Panc1 (cell line): ENCODE data around the gene SGPP1. TPM values are rescaled to one million over a fixed set of nuclear protein-coding genes. Genes with fewer than 3 reads are reported as not detected.

Source experiments
- ATAC-seq: fragments of 200-7000 bp; cut with Tn5 transposase; 2 replicates; pipeline ENCODE4 v1.9.1; 2020; ENCODE audit warnings: mild to moderate bottlenecking, moderate library complexity
- BruUV-seq: library from RNA; stranded (reverse); fragments of 400-500 nt; replicated peaks from 2 replicates; lab custom pipeline; 2021; lab: Mats Ljungman, UMichigan
- CTCF ChIA-PET: fragments of 300-600 bp; sonication (Branson Sonifier 250); formaldehyde crosslinking; loops from one replicate; lab custom pipeline; 2022; ENCODE audit warnings: antibody characterized with exemption; lab: Charles Lee
- POLR2A ChIA-PET: fragments of 300-600 bp; sonication (Branson Sonifier 250); formaldehyde crosslinking; loops from one replicate; lab custom pipeline; 2022; ENCODE audit warnings: antibody characterized with exemption; lab: Charles Lee
- DNase-seq: peaks from one replicate; pipeline ENCODE4 v3.0.0-alpha.2; 2010; ENCODE audit warnings: low read depth, low spot score
- H3K27ac ChIP-seq: 2 replicates; pipeline ENCODE4 v1.5.1; 2011; ENCODE audit warnings: mild to moderate bottlenecking, low read length, inconsistent platforms
- H3K27me3 ChIP-seq: fragments of 200-500 bp; sonication (Bioruptor generic); 2 replicates; pipeline ENCODE4 v1.6.0; 2014; ENCODE audit warnings: low read length, inconsistent platforms; ENCODE audit not compliant: control insufficient read depth, insufficient read depth
- H3K36me3 ChIP-seq: fragments of 200-500 bp; sonication (Bioruptor generic); 2 replicates; pipeline ENCODE4 v1.5.1; 2014; ENCODE audit warnings: inconsistent platforms, mild to moderate bottlenecking, low read length, moderate library complexity; ENCODE audit not compliant: control insufficient read depth, insufficient read depth
- H3K4me1 ChIP-seq: 2 replicates; pipeline ENCODE4 v1.5.1; 2011; ENCODE audit warnings: inconsistent platforms, mild to moderate bottlenecking, low read length, moderate library complexity; ENCODE audit not compliant: control insufficient read depth, insufficient read depth
- H3K4me3 ChIP-seq, 2 experiments: 2 replicates each; pipeline ENCODE4 v1.5.1; 2011 to 2012; ENCODE audit warnings: low read depth in 2 of 2, low read length in 2 of 2, mild to moderate bottlenecking in 2 of 2, inconsistent platforms in 1 of 2, moderate library complexity in 1 of 2
- H3K9me3 ChIP-seq: fragments of 200-500 bp; sonication (Bioruptor generic); 2 replicates; pipeline ENCODE4 v1.5.1; 2014; ENCODE audit warnings: low read depth, mild to moderate bottlenecking, inconsistent platforms, low read length, moderate library complexity; ENCODE audit not compliant: control insufficient read depth, insufficient read depth
- CTCF ChIP-seq: fragments of 450-650 bp; IDR thresholded peaks from 2 replicates; pipeline ENCODE4 v1.5.1; 2017; ENCODE audit warnings: mild to moderate bottlenecking
- POLR2AphosphoS5 ChIP-seq: IDR thresholded peaks from 2 replicates; pipeline ENCODE4 v1.6.1; 2012; ENCODE audit warnings: mild to moderate bottlenecking, low read depth, low read length, moderate library complexity
- SIN3A ChIP-seq: IDR thresholded peaks from 2 replicates; pipeline ENCODE4 v1.6.1; 2012; ENCODE audit warnings: low read depth, mild to moderate bottlenecking, low read length, moderate library complexity, borderline replicate concordance; ENCODE audit not compliant: insufficient read depth
- TCF7L2 ChIP-seq: IDR thresholded peaks from 2 replicates; pipeline ENCODE4 v1.6.1; 2011; ENCODE audit warnings: mild to moderate bottlenecking, low read depth, low read length, inconsistent platforms
- in situ Hi-C: cut with HindIII; loops from 2 replicates; pipeline ENCODE4 v1.10.0; 2016; ENCODE audit warnings: low sequenced_read_pairs, low pct_unique_long_range_greater_than_20kb
- intact Hi-C: fragments of 100-400 bp; cut with micrococcal nuclease; formaldehyde crosslinking; loops from one replicate; pipeline ENCODE4 v1.10.0; 2022; ENCODE audit not compliant: unreplicated experiment
- total RNA-seq: library from RNA; stranded (reverse); gene quantifications from one replicate; pipeline ENCODE4 v1.2.1, GENCODE V29; 2021; ENCODE audit not compliant: unreplicated experiment

Gene SGPP1
- total RNA-seq, 1 experiment from 2014 or later: 30.0 TPM

- no peak overlapping the region for H3K27ac ChIP-seq
- DNase-seq: no peak
- ChIA-PET POLR2A (no interaction called here), CTCF (interaction anchor here (0.6 kb wide), 1 partner anchor 9 kb away, joined by 8 read pairs; no protein-coding TSS in a partner anchor)
- intact Hi-C loops (no loop called here), in situ Hi-C loops (no loop called here)
- no peaks in the 10 kb centered on the region for H3K9me3 ChIP-seq
- no peaks in the 10 kb centered on the region for H3K27me3 ChIP-seq
- no peak overlapping the region for H3K4me3 ChIP-seq
- no peak for ATAC-seq
- TF ChIP-seq POLR2AphosphoS5: no peak
- no peak for TF ChIP-seq TCF7L2
- no peak for TF ChIP-seq CTCF
- no peak for TF ChIP-seq SIN3A
- BruUV-seq: no TSS peak
- H3K36me3 ChIP-seq: no peaks in the 10 kb centered on the region
- H3K4me1 ChIP-seq: peaks cover 10% of the 10 kb centered on the region
Measured at GRCh38 chr14:63686926-63687325, 40.9 kb downstream of the SGPP1 start.

DNA sequence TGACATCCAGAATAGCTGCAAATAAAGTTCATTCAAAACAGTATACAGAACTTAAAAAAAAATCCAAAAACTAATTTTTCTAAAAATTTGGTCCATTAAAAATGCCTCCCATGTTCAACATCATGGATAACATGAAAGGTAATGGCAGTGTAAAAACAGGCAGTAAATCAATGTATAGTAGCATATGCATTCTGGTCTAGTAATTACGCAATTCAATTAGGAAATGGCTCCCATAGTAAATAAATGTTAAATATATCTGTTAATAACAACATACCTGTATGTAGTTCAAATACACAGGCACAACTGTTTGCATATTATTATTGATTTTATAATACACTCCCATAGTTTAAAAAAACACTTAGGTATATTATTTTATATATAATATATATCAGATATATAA, 42.5 kb downstream of the SGPP1 start:
- in situ Hi-C loops (no loop called here), intact Hi-C loops (no loop called here)
- Histone ChIP-seq H3K9me3 (no peaks in the 10 kb centered on the region), H3K36me3 (no peaks in the 10 kb centered on the region; the same call in 1 of the 2 replicates), H3K4me1 (peaks cover 10% of the 10 kb centered on the region), H3K27ac (no peak overlapping the region), H3K27me3 (no peaks in the 10 kb centered on the region), H3K4me3 (no peak overlapping the region)
- ChIA-PET POLR2A (no interaction called here), CTCF (no interaction called here)
- DNase-seq (no peak), ATAC-seq (no peak)
- TF ChIP-seq POLR2AphosphoS5 (no peak), SIN3A (no peak), CTCF (no peak)
- no TSS peak for BruUV-seq

DNA sequence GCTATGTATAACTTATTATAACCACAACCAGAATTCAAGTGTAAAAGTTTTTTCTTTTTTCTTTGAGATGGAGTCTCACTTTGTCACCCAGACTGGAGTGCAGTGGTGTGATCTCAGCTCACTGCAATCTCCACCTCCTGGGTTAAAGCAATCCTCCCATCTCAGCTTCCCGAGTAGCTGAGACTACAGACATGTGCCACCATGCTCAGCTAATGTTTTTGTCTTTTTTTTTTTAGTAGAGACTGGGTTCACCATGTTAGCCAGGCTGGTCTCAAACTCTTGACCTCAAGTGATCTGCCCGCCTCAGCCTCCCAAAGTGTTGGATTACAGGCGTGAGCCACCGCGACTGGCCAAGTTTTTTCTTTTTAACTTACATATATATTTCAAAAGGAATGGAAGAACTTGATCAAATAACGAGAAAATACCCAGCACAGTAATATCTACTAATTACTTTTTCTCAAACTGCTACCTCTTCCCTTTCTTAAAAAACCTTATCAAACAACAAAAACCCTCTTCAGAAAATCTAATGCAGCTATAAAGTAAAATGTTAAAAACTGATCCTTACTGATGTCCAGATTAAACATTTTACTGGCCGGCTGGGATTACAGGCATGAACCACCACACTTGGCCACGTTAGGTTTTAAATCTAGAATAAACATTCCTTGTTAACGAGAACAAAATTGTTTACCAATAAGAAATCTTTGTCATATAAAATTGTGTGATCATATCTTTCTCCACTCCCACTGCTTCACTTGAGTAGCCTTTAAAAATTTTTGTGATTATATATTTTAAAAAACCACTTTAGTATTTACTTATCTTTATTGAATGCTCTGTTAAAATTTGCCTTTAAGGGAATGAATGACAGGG, 44.9 kb downstream of the SGPP1 start:
- intact Hi-C loops: no loop called here
- peaks cover 16% of the 10 kb centered on the region for H3K4me1 ChIP-seq
- POLR2A ChIA-PET: interaction anchor here (0.7 kb wide), 1 partner anchor 40 kb away, joined by 3 read pairs; no protein-coding TSS in a partner anchor
- no peak for DNase-seq
- peak overlapping the region; percentile 64 for H3K27ac ChIP-seq
- no peaks in the 10 kb centered on the region for H3K27me3 ChIP-seq
- no TSS peak for BruUV-seq
- no peaks in the 10 kb centered on the region for H3K9me3 ChIP-seq
- no peak overlapping the region for H3K4me3 ChIP-seq
- TF ChIP-seq CTCF: no peak
- peak; percentile 70 for TF ChIP-seq TCF7L2
- TF ChIP-seq POLR2AphosphoS5: no peak
- no peaks in the 10 kb centered on the region; the same call in 1 of the 2 replicates for H3K36me3 ChIP-seq
- in situ Hi-C loops: no loop called here
- CTCF ChIA-PET: interaction anchor here (0.6 kb wide), 1 partner anchor 48 kb away, joined by 4 read pairs; no protein-coding TSS in a partner anchor
- peak; percentile 48; the same call in 1 of the 2 replicates for ATAC-seq
